Measurements from ENCODE around the gene CGB2. TPM values are rescaled to one million over a fixed set of nuclear protein-coding genes. Genes with fewer than 3 reads are reported as not detected.

CGB2 gene
- polyA plus RNA-seq, 1 donor from 2014 or later = not detected

Small RNA genes lying within 50 kb of the gene (small RNA-seq; reads per million reads assigned to genes)
- gene MIR6798 (0 to 0.52 (median 0) reads per million in 3 experiments), gene RN7SL708P (0 to 0.59 (median 0) reads per million in 3 experiments)

Other genes with a start within 250 kb of the CGB2 start
- gene BCAT2, start 220.9 kb upstream of the CGB2 start, polyA plus RNA-seq = 19.5 and 28.5 TPM in 2 replicates
- 0.40 and 0.44 TPM in 2 replicates for gene HSD17B14, start 195.4 kb upstream of the CGB2 start, polyA plus RNA-seq
- not detected in 2 replicates for gene PLEKHA4, start 163.3 kb upstream of the CGB2 start, polyA plus RNA-seq
- gene PPP1R15A, start 159.5 kb upstream of the CGB2 start, polyA plus RNA-seq = 73.3 and 73.6 TPM in 2 replicates
- not detected in 2 replicates for gene TULP2, start 133.1 kb upstream of the CGB2 start, polyA plus RNA-seq
- 80.0 and 83.7 TPM in 2 replicates for gene NUCB1, start 131.6 kb upstream of the CGB2 start, polyA plus RNA-seq
- gene DHDH, start 98.2 kb upstream of the CGB2 start, polyA plus RNA-seq = 1.4 and 4.8 TPM in 2 replicates
- gene BAX, start 77.0 kb upstream of the CGB2 start, polyA plus RNA-seq = 71.9 and 90.3 TPM in 2 replicates
- gene FTL, start 66.6 kb upstream of the CGB2 start, polyA plus RNA-seq = 886 and 909 TPM in 2 replicates
- 12.9 and 25.7 TPM in 2 replicates for gene GYS1, start 38.6 kb upstream of the CGB2 start, polyA plus RNA-seq
- gene RUVBL2, start 38.0 kb upstream of the CGB2 start, polyA plus RNA-seq = 172 and 184 TPM in 2 replicates
- gene LHB, start 14.8 kb upstream of the CGB2 start, polyA plus RNA-seq = not detected in 2 replicates
- not detected in 2 replicates for gene CGB3, start 7.6 kb upstream of the CGB2 start, polyA plus RNA-seq
- gene CGB1, start 5.0 kb downstream of the CGB2 start, polyA plus RNA-seq = not detected in 2 replicates
- not detected in 2 replicates for gene CGB5, start 12.0 kb downstream of the CGB2 start, polyA plus RNA-seq
- not detected in 2 replicates for gene CGB8, start 17.2 kb downstream of the CGB2 start, polyA plus RNA-seq
- not detected in 2 replicates for gene CGB7, start 25.9 kb downstream of the CGB2 start, polyA plus RNA-seq
- gene NTF4, start 32.9 kb downstream of the CGB2 start, polyA plus RNA-seq = not detected in 2 replicates
- gene KCNA7, start 40.8 kb downstream of the CGB2 start, polyA plus RNA-seq = not detected in 2 replicates
- 721 and 833 TPM in 2 replicates for gene SNRNP70, start 53.6 kb downstream of the CGB2 start, polyA plus RNA-seq
- gene LIN7B, start 82.5 kb downstream of the CGB2 start, polyA plus RNA-seq = 88.7 and 99.0 TPM in 2 replicates
- gene C19orf73, start 87.3 kb downstream of the CGB2 start, polyA plus RNA-seq = 5.7 and 8.4 TPM in 2 replicates
- 73.0 and 80.7 TPM in 2 replicates for gene PPFIA3, start 87.7 kb downstream of the CGB2 start, polyA plus RNA-seq
- gene HRC, start 123.5 kb downstream of the CGB2 start, polyA plus RNA-seq = 1.0 TPM in 1 of 2 replicates, not detected in the other
- gene TRPM4, start 125.9 kb downstream of the CGB2 start, polyA plus RNA-seq = 40.0 and 42.5 TPM in 2 replicates